Measurements from ENCODE around the gene IVL.

DNA sequence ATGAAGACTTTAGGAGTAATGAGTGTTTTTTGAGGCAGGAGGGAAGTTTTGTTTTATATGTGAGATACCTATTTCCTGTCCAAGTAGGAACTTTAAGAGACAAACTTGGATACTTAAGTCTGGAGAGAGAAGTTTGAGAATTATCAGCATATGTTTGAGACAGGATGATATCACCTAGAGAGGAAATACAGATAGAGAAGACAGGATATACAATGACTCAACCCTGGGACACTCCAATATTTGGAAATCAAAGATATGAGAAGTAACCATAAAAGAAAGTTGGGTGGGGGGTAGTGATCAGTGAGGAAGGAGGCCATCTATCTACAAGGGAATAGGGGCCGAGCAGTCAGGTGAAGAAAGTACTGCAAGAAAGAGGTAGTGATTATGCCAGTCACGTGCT, 42.0 kb upstream of the IVL start:
- TF ChIP-seq POLR2A (IDR thresholded peaks at IDR 0.05), result no peak
- TF ChIP-seq, protein P1, sequence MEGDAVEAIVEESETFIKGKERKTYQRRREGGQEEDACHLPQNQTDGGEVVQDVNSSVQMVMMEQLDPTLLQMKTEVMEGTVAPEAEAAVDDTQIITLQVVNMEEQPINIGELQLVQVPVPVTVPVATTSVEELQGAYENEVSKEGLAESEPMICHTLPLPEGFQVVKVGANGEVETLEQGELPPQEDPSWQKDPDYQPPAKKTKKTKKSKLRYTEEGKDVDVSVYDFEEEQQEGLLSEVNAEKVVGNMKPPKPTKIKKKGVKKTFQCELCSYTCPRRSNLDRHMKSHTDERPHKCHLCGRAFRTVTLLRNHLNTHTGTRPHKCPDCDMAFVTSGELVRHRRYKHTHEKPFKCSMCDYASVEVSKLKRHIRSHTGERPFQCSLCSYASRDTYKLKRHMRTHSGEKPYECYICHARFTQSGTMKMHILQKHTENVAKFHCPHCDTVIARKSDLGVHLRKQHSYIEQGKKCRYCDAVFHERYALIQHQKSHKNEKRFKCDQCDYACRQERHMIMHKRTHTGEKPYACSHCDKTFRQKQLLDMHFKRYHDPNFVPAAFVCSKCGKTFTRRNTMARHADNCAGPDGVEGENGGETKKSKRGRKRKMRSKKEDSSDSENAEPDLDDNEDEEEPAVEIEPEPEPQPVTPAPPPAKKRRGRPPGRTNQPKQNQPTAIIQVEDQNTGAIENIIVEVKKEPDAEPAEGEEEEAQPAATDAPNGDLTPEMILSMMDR (IDR thresholded peaks at IDR 0.05 in 4 of 5, conservative IDR thresholded peaks at IDR 0.05 in 1 of 5), result no peak

Measured in gastrocnemius medialis (tissue), 4 donors.